Gastrocnemius medialis (tissue), 4 donors: ENCODE results near the gene RNF148.

ENCODE experiments used
- CTCF ChIP-seq, 5 experiments: fragments of 450-650 bp in 3 of 5; fragments of 200-600 bp in 2 of 5; sonication (generic) in 2 of 5; IDR thresholded peaks in 4 of 5; conservative IDR thresholded peaks in 1 of 5; 1 replicate in 4 of 5; 2 replicates in 1 of 5; pipeline ENCODE4 v1.5.1; 2016 to 2019; ENCODE audit warnings: antibody characterized with exemption in 5 of 5, mild to moderate bottlenecking in 3 of 5, moderate library complexity in 3 of 5
- POLR2A ChIP-seq, 2 donors: fragments of 450-650 bp; IDR thresholded peaks; one replicate each; pipeline ENCODE4 v1.6.1; 2017; ENCODE audit warnings: antibody characterized with exemption in 2 of 2, mild to moderate bottlenecking in 2 of 2, moderate library complexity in 2 of 2

GRCh38 chr7:122706836-122707235, 4.1 kb upstream of the RNF148 start:
- TF ChIP-seq CTCF (IDR thresholded peaks at IDR 0.05 in 4 of 5, conservative IDR thresholded peaks at IDR 0.05 in 1 of 5) (no peak), POLR2A (IDR thresholded peaks at IDR 0.05) (no peak)
